Panc1 (cell line): ENCODE results near the gene HAUS8. TPM values are rescaled to one million over a fixed set of nuclear protein-coding genes. Genes with fewer than 3 reads are reported as not detected.

Experiments used
- ATAC-seq: fragments of 200-7000 bp; cut with Tn5 transposase; 2 replicates; pipeline ENCODE4 v1.9.1; 2020; ENCODE audit warnings: mild to moderate bottlenecking, moderate library complexity
- BruUV-seq: library from RNA; stranded (reverse); fragments of 400-500 nt; replicated peaks from 2 replicates; lab custom pipeline; 2021; lab: Mats Ljungman, UMichigan
- CTCF ChIA-PET: fragments of 300-600 bp; sonication (Branson Sonifier 250); formaldehyde crosslinking; loops from one replicate; lab custom pipeline; 2022; ENCODE audit warnings: antibody characterized with exemption; lab: Charles Lee
- POLR2A ChIA-PET: fragments of 300-600 bp; sonication (Branson Sonifier 250); formaldehyde crosslinking; loops from one replicate; lab custom pipeline; 2022; ENCODE audit warnings: antibody characterized with exemption; lab: Charles Lee
- DNase-seq: peaks from one replicate; pipeline ENCODE4 v3.0.0-alpha.2; 2010; ENCODE audit warnings: low read depth, low spot score
- H3K27ac ChIP-seq: 2 replicates; pipeline ENCODE4 v1.5.1; 2011; ENCODE audit warnings: mild to moderate bottlenecking, low read length, inconsistent platforms
- H3K27me3 ChIP-seq: fragments of 200-500 bp; sonication (Bioruptor generic); 2 replicates; pipeline ENCODE4 v1.6.0; 2014; ENCODE audit warnings: low read length, inconsistent platforms; ENCODE audit not compliant: control insufficient read depth, insufficient read depth
- H3K36me3 ChIP-seq: fragments of 200-500 bp; sonication (Bioruptor generic); 2 replicates; pipeline ENCODE4 v1.5.1; 2014; ENCODE audit warnings: inconsistent platforms, mild to moderate bottlenecking, low read length, moderate library complexity; ENCODE audit not compliant: control insufficient read depth, insufficient read depth
- H3K4me1 ChIP-seq: 2 replicates; pipeline ENCODE4 v1.5.1; 2011; ENCODE audit warnings: inconsistent platforms, mild to moderate bottlenecking, low read length, moderate library complexity; ENCODE audit not compliant: control insufficient read depth, insufficient read depth
- H3K4me3 ChIP-seq, 2 experiments: 2 replicates each; pipeline ENCODE4 v1.5.1; 2011 to 2012; ENCODE audit warnings: low read depth in 2 of 2, low read length in 2 of 2, mild to moderate bottlenecking in 2 of 2, inconsistent platforms in 1 of 2, moderate library complexity in 1 of 2
- H3K9me3 ChIP-seq: fragments of 200-500 bp; sonication (Bioruptor generic); 2 replicates; pipeline ENCODE4 v1.5.1; 2014; ENCODE audit warnings: low read depth, mild to moderate bottlenecking, inconsistent platforms, low read length, moderate library complexity; ENCODE audit not compliant: control insufficient read depth, insufficient read depth
- POLR2AphosphoS5 ChIP-seq: IDR thresholded peaks from 2 replicates; pipeline ENCODE4 v1.6.1; 2012; ENCODE audit warnings: mild to moderate bottlenecking, low read depth, low read length, moderate library complexity
- REST ChIP-seq, 2 experiments: IDR thresholded peaks; 2 replicates each; pipeline ENCODE4 v1.6.1; 2011 to 2012; ENCODE audit warnings: low read depth in 2 of 2, control low read depth in 1 of 2, low read length in 1 of 2, mild to moderate bottlenecking in 1 of 2, moderate library complexity in 1 of 2; ENCODE audit not compliant: insufficient read depth in 1 of 2
- SIN3A ChIP-seq: IDR thresholded peaks from 2 replicates; pipeline ENCODE4 v1.6.1; 2012; ENCODE audit warnings: low read depth, mild to moderate bottlenecking, low read length, moderate library complexity, borderline replicate concordance; ENCODE audit not compliant: insufficient read depth
- TCF7L2 ChIP-seq: IDR thresholded peaks from 2 replicates; pipeline ENCODE4 v1.6.1; 2011; ENCODE audit warnings: mild to moderate bottlenecking, low read depth, low read length, inconsistent platforms
- in situ Hi-C: cut with HindIII; loops from 2 replicates; pipeline ENCODE4 v1.10.0; 2016; ENCODE audit warnings: low sequenced_read_pairs, low pct_unique_long_range_greater_than_20kb
- intact Hi-C: fragments of 100-400 bp; cut with micrococcal nuclease; formaldehyde crosslinking; loops from one replicate; pipeline ENCODE4 v1.10.0; 2022; ENCODE audit not compliant: unreplicated experiment
- total RNA-seq: library from RNA; stranded (reverse); gene quantifications from one replicate; pipeline ENCODE4 v1.2.1, GENCODE V29; 2021; ENCODE audit not compliant: unreplicated experiment
- TF ChIP-seq, protein P1 (sequence below): fragments of 450-650 bp; IDR thresholded peaks from 2 replicates; pipeline ENCODE4 v1.5.1; 2017; ENCODE audit warnings: mild to moderate bottlenecking

HAUS8 gene
- total RNA-seq, 1 experiment from 2014 or later, result 18.2 TPM

DNA sequence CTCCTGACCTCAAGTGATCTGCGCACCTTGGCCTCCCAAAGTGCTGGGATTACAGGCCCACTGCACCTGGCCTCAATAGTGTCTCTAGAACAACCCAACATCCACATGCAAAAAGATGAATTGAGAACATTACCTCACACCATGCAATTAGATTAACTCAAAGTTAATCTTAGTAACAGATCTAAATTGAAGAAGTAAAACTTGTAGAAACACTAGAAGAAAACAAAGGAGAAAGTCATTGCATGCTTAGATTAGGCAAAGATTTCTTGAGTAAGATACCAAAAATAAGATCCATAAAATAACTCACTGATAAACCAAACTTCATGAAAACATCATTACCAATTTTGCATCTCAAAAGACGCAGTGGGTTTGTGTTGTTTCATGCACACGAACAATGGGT is 51.4 kb downstream of the HAUS8 start:
- DNase-seq, result no peak
- ATAC-seq, result no peak
- in situ Hi-C loops, result no loop called here
- no TSS peak for BruUV-seq
- no peaks in the 10 kb centered on the region for H3K36me3 ChIP-seq
- intact Hi-C loops, result no loop called here
- no peak for TF ChIP-seq SIN3A
- no peak for TF ChIP-seq REST (IDR thresholded peaks at IDR 0.05; ENCODE audit: insufficient read depth in 1 of 2, low read depth in 2 of 2, low read length in 1 of 2)
- TF ChIP-seq TCF7L2, result no peak
- TF ChIP-seq POLR2AphosphoS5, result no peak
- TF ChIP-seq, protein P1, sequence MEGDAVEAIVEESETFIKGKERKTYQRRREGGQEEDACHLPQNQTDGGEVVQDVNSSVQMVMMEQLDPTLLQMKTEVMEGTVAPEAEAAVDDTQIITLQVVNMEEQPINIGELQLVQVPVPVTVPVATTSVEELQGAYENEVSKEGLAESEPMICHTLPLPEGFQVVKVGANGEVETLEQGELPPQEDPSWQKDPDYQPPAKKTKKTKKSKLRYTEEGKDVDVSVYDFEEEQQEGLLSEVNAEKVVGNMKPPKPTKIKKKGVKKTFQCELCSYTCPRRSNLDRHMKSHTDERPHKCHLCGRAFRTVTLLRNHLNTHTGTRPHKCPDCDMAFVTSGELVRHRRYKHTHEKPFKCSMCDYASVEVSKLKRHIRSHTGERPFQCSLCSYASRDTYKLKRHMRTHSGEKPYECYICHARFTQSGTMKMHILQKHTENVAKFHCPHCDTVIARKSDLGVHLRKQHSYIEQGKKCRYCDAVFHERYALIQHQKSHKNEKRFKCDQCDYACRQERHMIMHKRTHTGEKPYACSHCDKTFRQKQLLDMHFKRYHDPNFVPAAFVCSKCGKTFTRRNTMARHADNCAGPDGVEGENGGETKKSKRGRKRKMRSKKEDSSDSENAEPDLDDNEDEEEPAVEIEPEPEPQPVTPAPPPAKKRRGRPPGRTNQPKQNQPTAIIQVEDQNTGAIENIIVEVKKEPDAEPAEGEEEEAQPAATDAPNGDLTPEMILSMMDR, result no peak
- no peaks in the 10 kb centered on the region for H3K4me1 ChIP-seq
- POLR2A ChIA-PET, result no interaction called here
- no peak overlapping the region for H3K27ac ChIP-seq
- CTCF ChIA-PET, result no interaction called here
- H3K4me3 ChIP-seq, result no peak overlapping the region
- no peaks in the 10 kb centered on the region for H3K9me3 ChIP-seq
- H3K27me3 ChIP-seq, result no peaks in the 10 kb centered on the region

GRCh38 chr19:17022738-17023137 is 52.5 kb downstream of the HAUS8 start:
- ChIA-PET POLR2A (no interaction called here), CTCF (no interaction called here)
- BruUV-seq, result no TSS peak

More at GRCh38 chr19:17022738-17023137, 52.5 kb downstream of the HAUS8 start:
- H3K36me3 ChIP-seq, result no peaks in the 10 kb centered on the region
- no peak for ATAC-seq
- intact Hi-C loops, result no loop called here
- no peak overlapping the region for H3K27ac ChIP-seq
- H3K9me3 ChIP-seq, result no peaks in the 10 kb centered on the region
- H3K4me3 ChIP-seq, result no peak overlapping the region
- no peaks in the 10 kb centered on the region for H3K4me1 ChIP-seq
- no peak for TF ChIP-seq POLR2AphosphoS5
- TF ChIP-seq REST (IDR thresholded peaks at IDR 0.05; ENCODE audit: insufficient read depth in 1 of 2, low read depth in 2 of 2, low read length in 1 of 2), result no peak
- TF ChIP-seq, protein P1, result no peak
- no peak for TF ChIP-seq SIN3A
- TF ChIP-seq TCF7L2, result no peak
- in situ Hi-C loops, result no loop called here
- DNase-seq, result no peak
- no peaks in the 10 kb centered on the region for H3K27me3 ChIP-seq
